Measurements from ENCODE around the gene CNNM3.

DNA sequence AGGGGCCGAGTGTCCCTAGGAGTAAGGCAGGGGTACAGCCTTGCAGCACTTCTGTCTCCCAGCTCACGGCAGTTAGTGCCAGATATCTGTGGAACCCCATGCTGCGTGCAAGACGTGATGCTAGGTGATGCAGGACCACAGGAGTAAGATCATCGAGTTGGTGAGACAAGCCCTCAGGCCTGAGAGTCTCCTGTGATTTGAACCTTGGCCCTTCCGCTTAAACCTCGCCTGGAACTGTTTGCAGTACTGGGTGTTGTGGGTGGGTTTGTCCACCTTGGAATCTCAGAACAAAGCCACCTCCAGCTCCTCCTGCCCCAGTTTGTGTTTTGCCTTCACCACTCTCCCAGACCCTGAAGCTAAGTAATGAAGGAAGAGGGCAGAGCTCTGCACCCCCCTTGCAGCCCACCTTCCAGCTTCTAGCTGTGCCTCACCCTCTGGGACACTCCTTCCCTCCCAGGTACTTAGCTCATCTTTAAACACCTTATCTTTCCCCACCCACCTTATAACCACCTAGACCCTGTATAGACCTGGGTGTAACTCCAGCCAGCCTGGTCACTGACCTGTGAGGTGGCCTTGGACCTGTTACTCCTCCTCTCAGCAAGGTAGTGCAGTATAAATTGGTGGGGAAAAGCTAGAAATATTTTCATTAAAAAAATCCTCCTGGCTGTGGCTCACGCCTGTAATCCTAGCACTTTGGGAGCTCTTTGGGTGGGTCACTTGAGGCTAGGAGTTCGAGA lies 48.8 kb upstream of the CNNM3 start:
- TF ChIP-seq POLR2A (IDR thresholded peaks at IDR 0.05; ENCODE audit: low read depth, low read length) (no peak), TAF1 (IDR thresholded peaks at IDR 0.05; ENCODE audit: borderline replicate concordance, low read depth, low read length) (no peak)

Data from GM12892 (cell line).